GM18907 (cell line): ENCODE measurements around the gene TAOK3.
"Not testable (repeated sequence)": the region's sequence is repeated elsewhere in the genome, so short reads cannot be mapped to it uniquely, and the experiment has no call there.

ENCODE experiments used
- ATAC-seq: cut with Tn5 transposase; IDR thresholded peaks from one replicate; pipeline ENCODE4 v1.9.1; 2021; ENCODE audit warnings: mild to moderate bottlenecking, moderate library complexity; ENCODE audit not compliant: unreplicated experiment

Gene TAOK3

GRCh38 chr12:118304093-118304492 is 68.6 kb downstream of the TAOK3 start:
- no peak for ATAC-seq

- ATAC-seq: no peak
These were observed 70.7 kb downstream of the TAOK3 start for GRCh38 chr12:118302053-118302452.

GRCh38 chr12:118299791-118300460 is 72.8 kb downstream of the TAOK3 start:
- ATAC-seq: no peak

- ATAC-seq: no peak
These were observed 75.4 kb downstream of the TAOK3 start for GRCh38 chr12:118297284-118297683.

- no peak for ATAC-seq
These were observed 79.9 kb downstream of the TAOK3 start for GRCh38 chr12:118292836-118293235.

GRCh38 chr12:118290130-118290529 is 82.6 kb downstream of the TAOK3 start:
- ATAC-seq: no peak

GRCh38 chr12:118288174-118288573 is 84.5 kb downstream of the TAOK3 start:
- ATAC-seq: no peak

GRCh38 chr12:118287728-118288127 is 85.0 kb downstream of the TAOK3 start:
- no peak for ATAC-seq

- no peak for ATAC-seq
These were observed 89.9 kb downstream of the TAOK3 start for GRCh38 chr12:118282767-118283166.

- not testable (repeated sequence) for ATAC-seq
These were observed 94.4 kb downstream of the TAOK3 start for GRCh38 chr12:118278288-118278687.

- no peak for ATAC-seq
These were observed 98.6 kb downstream of the TAOK3 start for GRCh38 chr12:118274066-118274465.

GRCh38 chr12:118271770-118272417 is 100.8 kb downstream of the TAOK3 start:
- ATAC-seq: no peak

- no peak for ATAC-seq
These were observed 101.5 kb downstream of the TAOK3 start for GRCh38 chr12:118271183-118271582.

GRCh38 chr12:118269806-118270205 is 102.9 kb downstream of the TAOK3 start:
- no peak for ATAC-seq

GRCh38 chr12:118259079-118259478 is 113.6 kb downstream of the TAOK3 start:
- ATAC-seq: no peak

GRCh38 chr12:118256352-118256751 is 116.4 kb downstream of the TAOK3 start:
- no peak for ATAC-seq

- ATAC-seq: no peak
These were observed 123.2 kb downstream of the TAOK3 start for GRCh38 chr12:118249547-118249946.

- not testable (repeated sequence) for ATAC-seq
These were observed 126.8 kb downstream of the TAOK3 start for GRCh38 chr12:118245886-118246285.

GRCh38 chr12:118238888-118239287 is 133.8 kb downstream of the TAOK3 start:
- ATAC-seq: peak; percentile 50

- ATAC-seq: no peak
These were observed 134.8 kb downstream of the TAOK3 start for GRCh38 chr12:118237908-118238307.

GRCh38 chr12:118237052-118237665 is 135.5 kb downstream of the TAOK3 start:
- peak; percentile 92 for ATAC-seq

- no peak for ATAC-seq
These were observed 152.0 kb downstream of the TAOK3 start for GRCh38 chr12:118220702-118221101.
